Transverse colon (tissue), 4 donors: ENCODE results near the gene ARHGAP10. TPM values are rescaled to one million over a fixed set of nuclear protein-coding genes. Genes with fewer than 3 reads are reported as not detected.

Experiments
- DNase-seq: peaks from one replicate; pipeline ENCODE4 v3.0.0-alpha.2; 2019
- H3K27ac ChIP-seq, 4 donors: fragments of 200-600 bp; sonication (generic); 2 replicates each; pipeline ENCODE4 v1.5.1; 2016 to 2018; ENCODE audit warnings: inconsistent platforms in 4 of 4
- H3K27me3 ChIP-seq: fragments of 200-600 bp; sonication (generic); 2 replicates; pipeline ENCODE4 v1.5.1; 2017; ENCODE audit warnings: inconsistent platforms
- H3K36me3 ChIP-seq, 4 donors: fragments of 200-600 bp; sonication (generic); 2 replicates each; pipeline ENCODE4 v1.5.1; 2017 to 2019; ENCODE audit warnings: inconsistent platforms in 4 of 4
- H3K4me1 ChIP-seq, 4 donors: fragments of 200-600 bp; sonication (generic); 2 replicates each; pipeline ENCODE4 v1.5.1; 2017 to 2020; ENCODE audit warnings: inconsistent platforms in 4 of 4
- H3K4me3 ChIP-seq, 4 donors: fragments of 200-600 bp; sonication (generic); 1 replicate in 1 of 4; 2 replicates in 3 of 4; pipeline versions ENCODE4 v1.5.1 to v1.6.1; 2017 to 2019; ENCODE audit warnings: inconsistent platforms in 4 of 4
- H3K9me3 ChIP-seq, 2 donors: fragments of 200-600 bp; sonication (generic); 2 replicates each; pipeline ENCODE4 v1.5.1; 2017 to 2019; ENCODE audit warnings: inconsistent platforms in 2 of 2
- EP300 ChIP-seq: sonication (generic); formaldehyde crosslinking; IDR thresholded peaks from one replicate; pipeline ENCODE4 v1.6.1; 2017; ENCODE audit warnings: antibody characterized with exemption, low read depth
- POLR2A ChIP-seq: fragments of 450-650 bp; IDR thresholded peaks from one replicate; pipeline ENCODE4 v1.6.1; 2016; ENCODE audit warnings: antibody characterized with exemption, mild to moderate bottlenecking, moderate library complexity
- POLR2AphosphoS5 ChIP-seq, 3 donors: sonication (generic); formaldehyde crosslinking; IDR thresholded peaks; one replicate each; pipeline ENCODE4 v1.6.1; 2016; ENCODE audit warnings: antibody characterized with exemption in 3 of 3
- WGBS, 2 donors: methylation state at CpG; one replicate each; pipeline ENCODE4 v1.1.5; 2018; ENCODE audit warnings: low coverage in 1 of 2; 5-methylcytosine and 5-hydroxymethylcytosine counted together
- in situ Hi-C, 4 donors: fragments of 200-750 bp; cut with MboI; loops; one replicate each; pipeline versions ENCODE4 v1.15.0 to v1.15.1; 2017; ENCODE audit warnings: low sequenced_read_pairs in 3 of 4, low pct_ligation_motif_present in 1 of 4, low pct_unique_long_range_greater_than_20kb in 1 of 4
- intact Hi-C: fragments of 100-400 bp; cut with DNase I; formaldehyde crosslinking; loops from one replicate; pipeline ENCODE4 v1.15.1; 2023; ENCODE audit warnings: low total_unique reads
- total RNA-seq, 4 donors: library from RNA; depleted of rRNA; stranded (reverse); fragments of >200 nt; gene quantifications; one replicate each; pipeline ENCODE4 v1.1.0, GENCODE V29; 2016
- TF ChIP-seq, protein P1 (sequence below), 5 experiments: fragments of 200-600 bp in 3 of 5; fragments of 450-650 bp in 2 of 5; sonication (generic) in 3 of 5; IDR thresholded peaks; 1 replicate in 2 of 5; 2 replicates in 3 of 5; pipeline ENCODE4 v1.5.1; 2016 to 2017; ENCODE audit warnings: antibody characterized with exemption in 5 of 5, inconsistent platforms in 3 of 5, mild to moderate bottlenecking in 2 of 5, moderate library complexity in 1 of 5

ARHGAP10 gene
- total RNA-seq, 4 donors from 2014 or later, result 14.7 to 27.3 (median 22.9) TPM

DNA sequence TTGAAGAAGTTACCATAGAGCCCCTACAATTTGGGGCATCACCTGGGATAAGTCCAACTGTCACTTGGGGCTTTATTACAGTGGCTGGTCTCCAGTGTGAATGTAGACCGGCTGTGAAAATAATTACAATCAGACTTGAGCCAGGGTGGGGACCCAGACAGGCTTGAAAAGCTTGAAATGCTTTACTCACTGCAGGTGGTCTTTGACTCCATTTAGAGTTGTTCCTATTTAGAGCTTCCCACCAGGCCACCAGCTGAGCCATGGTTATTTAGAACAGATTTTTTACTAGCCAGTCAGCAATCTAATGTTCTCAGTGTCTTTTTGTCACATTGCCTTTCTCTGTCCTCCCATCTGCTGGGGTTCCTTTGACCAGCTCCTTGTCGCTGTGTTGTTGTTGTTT, 5.7 kb downstream of the ARHGAP10 start:
- in situ Hi-C loops (no loop called here), intact Hi-C loops (loop anchor here (10.0 kb wide), 1 partner anchor 127 kb away; no protein-coding TSS in a partner anchor)
- DNase-seq, result no peak
- peaks cover 4 to 63% (median 6%) of the 10 kb centered on the region in 4 donors for H3K4me1 ChIP-seq
- H3K27me3 ChIP-seq, result peaks cover 21% of the 10 kb centered on the region
- H3K36me3 ChIP-seq, result no peaks in the 10 kb centered on the region
- H3K4me3 ChIP-seq, result no peak overlapping the region
- WGBS, 2 donors, result 82 to 89% methylated on average over 2 of the region's 2 CpGs
- TF ChIP-seq, protein P1, sequence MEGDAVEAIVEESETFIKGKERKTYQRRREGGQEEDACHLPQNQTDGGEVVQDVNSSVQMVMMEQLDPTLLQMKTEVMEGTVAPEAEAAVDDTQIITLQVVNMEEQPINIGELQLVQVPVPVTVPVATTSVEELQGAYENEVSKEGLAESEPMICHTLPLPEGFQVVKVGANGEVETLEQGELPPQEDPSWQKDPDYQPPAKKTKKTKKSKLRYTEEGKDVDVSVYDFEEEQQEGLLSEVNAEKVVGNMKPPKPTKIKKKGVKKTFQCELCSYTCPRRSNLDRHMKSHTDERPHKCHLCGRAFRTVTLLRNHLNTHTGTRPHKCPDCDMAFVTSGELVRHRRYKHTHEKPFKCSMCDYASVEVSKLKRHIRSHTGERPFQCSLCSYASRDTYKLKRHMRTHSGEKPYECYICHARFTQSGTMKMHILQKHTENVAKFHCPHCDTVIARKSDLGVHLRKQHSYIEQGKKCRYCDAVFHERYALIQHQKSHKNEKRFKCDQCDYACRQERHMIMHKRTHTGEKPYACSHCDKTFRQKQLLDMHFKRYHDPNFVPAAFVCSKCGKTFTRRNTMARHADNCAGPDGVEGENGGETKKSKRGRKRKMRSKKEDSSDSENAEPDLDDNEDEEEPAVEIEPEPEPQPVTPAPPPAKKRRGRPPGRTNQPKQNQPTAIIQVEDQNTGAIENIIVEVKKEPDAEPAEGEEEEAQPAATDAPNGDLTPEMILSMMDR (IDR thresholded peaks at IDR 0.05), result no peak
- no peak overlapping the region for H3K27ac ChIP-seq
- no peaks in the 10 kb centered on the region for H3K9me3 ChIP-seq

DNA sequence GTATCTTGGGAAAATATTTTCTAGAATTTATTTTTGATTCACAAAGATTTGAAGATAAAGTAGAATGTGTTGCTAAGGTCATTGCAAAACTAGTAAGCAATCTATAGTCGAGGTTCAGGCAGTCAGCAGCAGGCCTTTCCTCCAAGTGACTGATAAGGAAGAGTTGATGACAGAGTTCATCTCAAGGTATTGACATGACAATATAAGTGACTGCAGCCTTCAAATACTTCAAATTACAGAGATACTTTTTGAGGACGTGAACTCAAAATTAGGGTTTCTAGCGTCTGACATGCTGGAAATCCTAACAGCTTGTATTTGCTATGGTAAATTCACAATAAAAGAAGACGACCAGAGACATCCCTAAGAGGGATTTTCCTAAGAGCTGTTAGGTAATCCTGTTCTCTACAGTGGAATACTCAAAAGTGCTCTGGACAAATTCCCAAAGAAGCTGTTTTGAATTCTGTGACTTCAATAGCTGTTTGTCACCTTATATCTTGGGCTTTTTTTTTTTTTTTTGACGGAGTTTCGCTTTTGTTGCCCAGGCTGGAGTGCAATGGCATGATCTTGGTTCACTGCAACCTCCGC, 7.4 kb downstream of the ARHGAP10 start:
- 80 to 84% methylated on average over 7 of the region's 7 CpGs for WGBS, 2 donors
- intact Hi-C loops, result loop anchor here (10.0 kb wide), 1 partner anchor 125 kb away; no protein-coding TSS in a partner anchor

DNA sequence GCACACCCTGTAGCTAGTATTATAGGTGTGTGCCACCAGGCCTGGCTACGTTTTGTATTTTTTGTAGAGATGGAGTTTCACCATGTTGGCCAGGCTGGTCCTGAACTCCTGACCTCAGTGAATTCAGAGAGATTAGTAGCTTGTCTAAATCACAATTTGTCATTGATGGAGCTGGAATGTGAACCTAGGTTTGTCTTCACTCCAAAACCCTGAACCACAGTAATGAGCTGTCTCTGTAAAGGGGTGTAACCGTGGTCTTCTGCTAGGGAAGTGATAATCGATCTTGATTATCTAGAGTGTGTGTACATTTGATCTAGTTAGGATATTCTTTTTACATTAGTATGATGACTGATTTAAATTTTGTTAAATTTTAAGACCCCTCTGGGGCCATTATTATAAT, 8.3 kb downstream of the ARHGAP10 start:
- no peaks in the 10 kb centered on the region for H3K9me3 ChIP-seq
- no peak overlapping the region for H3K27ac ChIP-seq
- H3K36me3 ChIP-seq, result no peaks in the 10 kb centered on the region
- no peak overlapping the region for H3K4me3 ChIP-seq
- TF ChIP-seq, protein P1 (IDR thresholded peaks at IDR 0.05), result no peak
- TF ChIP-seq POLR2AphosphoS5 (IDR thresholded peaks at IDR 0.05) (no peak), EP300 (no peak), POLR2A (no peak)
- 74 to 83% methylated on average over 2 to 3 of the region's 3 CpGs for WGBS, 2 donors
- DNase-seq, result no peak
- H3K4me1 ChIP-seq, result peaks cover 0 to 42% (median 3%) of the 10 kb centered on the region in 4 donors
- in situ Hi-C loops (no loop called here), intact Hi-C loops (no loop called here)
- no peaks in the 10 kb centered on the region for H3K27me3 ChIP-seq

More for the DNA sequence above, 7.4 kb downstream of the ARHGAP10 start:
- TF ChIP-seq EP300, result no peak
- TF ChIP-seq, protein P1 (IDR thresholded peaks at IDR 0.05), result no peak
- no peak for TF ChIP-seq POLR2A
- no peak for TF ChIP-seq POLR2AphosphoS5 (IDR thresholded peaks at IDR 0.05)
- DNase-seq, result no peak
- Histone ChIP-seq H3K4me1 (peaks cover 0 to 51% (median 3%) of the 10 kb centered on the region in 4 donors), H3K9me3 (no peaks in the 10 kb centered on the region), H3K36me3 (no peaks in the 10 kb centered on the region), H3K27me3 (peaks cover 4% of the 10 kb centered on the region), H3K27ac (no peak overlapping the region), H3K4me3 (no peak overlapping the region)
- in situ Hi-C loops, result no loop called here

DNA sequence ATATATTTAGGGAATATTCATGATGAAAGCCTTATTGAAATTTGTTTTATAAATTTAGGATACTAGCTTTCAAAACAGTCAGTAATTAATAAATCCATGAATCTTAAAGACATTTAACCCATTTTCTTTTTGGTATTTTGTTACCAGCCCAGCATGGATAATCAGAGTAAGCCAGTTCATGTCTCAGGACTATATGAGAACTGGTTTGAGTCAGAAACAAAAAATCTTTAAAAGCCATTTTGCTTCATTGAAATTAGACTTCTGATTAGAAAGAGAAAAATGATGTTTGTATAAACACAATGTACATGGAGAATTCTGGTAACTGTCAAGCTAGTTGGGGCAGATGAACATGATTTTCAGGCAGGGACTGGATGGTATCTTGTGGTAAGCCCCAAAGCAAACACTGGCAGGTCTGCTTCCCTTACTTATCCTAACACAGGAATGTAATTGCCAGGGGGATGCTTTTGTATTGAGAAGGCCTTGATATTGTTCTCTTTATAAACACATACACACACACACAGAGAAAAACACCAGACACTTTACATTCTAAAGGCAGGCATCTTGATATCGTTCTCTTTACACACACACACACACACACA, 9.4 kb downstream of the ARHGAP10 start:
- peaks cover 0 to 31% (median 3%) of the 10 kb centered on the region in 4 donors for H3K4me1 ChIP-seq
- no peaks in the 10 kb centered on the region for H3K9me3 ChIP-seq
- intact Hi-C loops (no loop called here), in situ Hi-C loops (no loop called here)
- H3K36me3 ChIP-seq, result no peaks in the 10 kb centered on the region
- H3K27me3 ChIP-seq, result no peaks in the 10 kb centered on the region
- DNase-seq, result no peak
- TF ChIP-seq POLR2A, result no peak
- no peak for TF ChIP-seq POLR2AphosphoS5 (IDR thresholded peaks at IDR 0.05)
- no peak for TF ChIP-seq EP300
- TF ChIP-seq, protein P1 (IDR thresholded peaks at IDR 0.05), result no peak
- no peak overlapping the region for H3K4me3 ChIP-seq
- peak overlapping the region in 1 of 4 donors; percentile 21 for H3K27ac ChIP-seq
- WGBS, 2 donors, result 68% methylated on average over 1 of the region's 1 CpG; no CpG with 5 or more reads in 1 of the 2 donors
